Right lobe of liver (tissue), 6 donors: ENCODE data around the gene MYBPC3. TPM values are rescaled to one million over a fixed set of nuclear protein-coding genes. Genes with fewer than 3 reads are reported as not detected.
A peak's percentile ranks its signal among the peaks of the same experiment; 100 is the strongest.

Experiments used
- ATAC-seq, 4 donors: fragments of 200-7000 bp; cut with Tn5 transposase; one replicate each; pipeline ENCODE4 v1.9.1; 2020; ENCODE audit warnings: mild to moderate bottlenecking in 4 of 4, moderate library complexity in 4 of 4
- DNase-seq, 3 donors: peaks; one replicate each; pipeline ENCODE4 v3.0.0-alpha.2; 2020
- H3K27ac ChIP-seq, 3 donors: fragments of 200-600 bp; one replicate each; pipeline ENCODE4 v1.8.0; 2022
- H3K27me3 ChIP-seq, 2 donors: fragments of 200-600 bp; one replicate each; pipeline ENCODE4 v1.8.0; 2022
- H3K36me3 ChIP-seq, 4 donors: fragments of 200-600 bp; sonication (generic) in 1 of 4; one replicate each; pipeline versions ENCODE4 v1.5.1 to v1.8.0; 2017 to 2022; ENCODE audit warnings: control low read depth in 1 of 4
- H3K4me1 ChIP-seq, 4 donors: fragments of 200-600 bp; sonication (generic) in 1 of 4; one replicate each; pipeline versions ENCODE4 v1.5.1 to v1.8.0; 2017 to 2022; ENCODE audit warnings: control low read depth in 1 of 4
- H3K4me3 ChIP-seq, 3 donors: fragments of 200-600 bp; one replicate each; pipeline ENCODE4 v1.8.0; 2022
- H3K9me3 ChIP-seq, 4 donors: fragments of 200-600 bp; sonication (generic) in 1 of 4; one replicate each; pipeline versions ENCODE4 v1.5.1 to v1.8.0; 2017 to 2022; ENCODE audit warnings: control low read depth in 1 of 4
- POLR2A ChIP-seq: fragments of 450-650 bp; IDR thresholded peaks from one replicate; pipeline ENCODE4 v1.6.1; 2017; ENCODE audit warnings: antibody characterized with exemption, mild to moderate bottlenecking
- WGBS: methylation state at CpG from one replicate; pipeline ENCODE4 v1.1.6; 2018; ENCODE audit warnings: low coverage, low lambda C conversion rate; ENCODE audit not compliant: insufficient coverage; ENCODE audit errors: missing lambda C conversion rate; 5-methylcytosine and 5-hydroxymethylcytosine counted together
- intact Hi-C, 2 donors: fragments of 100-400 bp; cut with DNase I; formaldehyde crosslinking; loops; one replicate each; pipeline versions ENCODE4 v1.11.2 to v1.14.1; 2022
- total RNA-seq, 6 experiments: library from RNA; depleted of rRNA in 2 of 6; stranded (reverse); fragments of >200 nt in 2 of 6; fragmentation: NEBNext Ultra II Directional in 3 of 6; extraction: Animal tissue kit (Norgen Biotek cat#: 25700) in 3 of 6; gene quantifications; one replicate each; pipeline versions ENCODE4 v1.1.0 to v1.2.4, GENCODE V29; 2016 to 2023
- TF ChIP-seq, protein P1 (sequence below), 4 donors: fragments of 200-600 bp in 3 of 4; fragments of 450-650 bp in 1 of 4; IDR thresholded peaks; one replicate each; pipeline versions ENCODE4 v1.5.1 to v1.8.0; 2016 to 2022; ENCODE audit warnings: antibody characterized with exemption in 4 of 4, mild to moderate bottlenecking in 2 of 4
- donor health status: DM: no; HTN: yes; CAD: no.
- donor health status: DM: no; HTN: no; CAD: no.
- donor health status: DM: no; HTN: no; CAD: no.
- donor health status: DM: no; HTN: yes; CAD: no.
- donor health status: DM: no; HTN: yes; CAD: no.

The MYBPC3 gene
- total RNA-seq, 6 experiments from 2014 or later, result 0.04 to 0.24 (median 0.13) TPM; not detected in 1

DNA sequence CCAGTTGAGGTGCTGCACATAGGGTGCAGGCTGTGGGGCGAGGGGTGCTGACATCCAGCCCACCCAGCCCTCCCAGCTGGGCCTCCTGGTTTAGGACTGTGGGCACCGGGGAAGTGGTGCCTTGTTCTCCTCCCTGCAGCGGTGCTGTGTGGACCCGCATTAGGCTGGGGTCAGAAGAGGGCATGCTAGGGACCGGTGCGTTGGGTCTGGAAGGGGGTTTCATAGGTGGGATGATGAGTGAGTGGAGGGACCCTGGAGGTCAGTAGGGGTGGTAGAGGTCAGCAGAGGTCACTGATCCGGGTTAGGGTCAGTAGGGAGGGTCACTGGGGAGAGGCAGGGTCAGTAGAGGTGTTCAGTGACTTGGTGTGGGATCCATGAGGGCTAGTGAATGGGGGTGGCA lies 6.7 kb upstream of the MYBPC3 start:
- no peaks in the 10 kb centered on the region for H3K36me3 ChIP-seq
- ATAC-seq, result no peak
- intact Hi-C loops, result loop anchor here in 1 of 2 donors (10.0 kb wide), 1 partner anchor 94 kb away; no protein-coding TSS in a partner anchor
- 68% methylated on average over 6 of the region's 7 CpGs for WGBS
- no peaks in the 10 kb centered on the region for H3K27me3 ChIP-seq
- no peak overlapping the region for H3K27ac ChIP-seq
- H3K4me1 ChIP-seq, result no peaks in the 10 kb centered on the region
- no peak overlapping the region for H3K4me3 ChIP-seq
- H3K9me3 ChIP-seq, result no peaks in the 10 kb centered on the region
- DNase-seq, result peak in 1 of 3 donors; percentile 42
- TF ChIP-seq POLR2A, result no peak

- Histone ChIP-seq H3K4me3 (no peak overlapping the region), H3K36me3 (no peaks in the 10 kb centered on the region), H3K9me3 (no peaks in the 10 kb centered on the region), H3K27ac (no peak overlapping the region), H3K27me3 (no peaks in the 10 kb centered on the region), H3K4me1 (no peaks in the 10 kb centered on the region)
- intact Hi-C loops, result loop anchor here in 1 of 2 donors (10.0 kb wide), 1 partner anchor 94 kb away; no protein-coding TSS in a partner anchor
- DNase-seq (peak in 1 of 3 donors; percentile 45), ATAC-seq (no peak)
- TF ChIP-seq, protein P1, sequence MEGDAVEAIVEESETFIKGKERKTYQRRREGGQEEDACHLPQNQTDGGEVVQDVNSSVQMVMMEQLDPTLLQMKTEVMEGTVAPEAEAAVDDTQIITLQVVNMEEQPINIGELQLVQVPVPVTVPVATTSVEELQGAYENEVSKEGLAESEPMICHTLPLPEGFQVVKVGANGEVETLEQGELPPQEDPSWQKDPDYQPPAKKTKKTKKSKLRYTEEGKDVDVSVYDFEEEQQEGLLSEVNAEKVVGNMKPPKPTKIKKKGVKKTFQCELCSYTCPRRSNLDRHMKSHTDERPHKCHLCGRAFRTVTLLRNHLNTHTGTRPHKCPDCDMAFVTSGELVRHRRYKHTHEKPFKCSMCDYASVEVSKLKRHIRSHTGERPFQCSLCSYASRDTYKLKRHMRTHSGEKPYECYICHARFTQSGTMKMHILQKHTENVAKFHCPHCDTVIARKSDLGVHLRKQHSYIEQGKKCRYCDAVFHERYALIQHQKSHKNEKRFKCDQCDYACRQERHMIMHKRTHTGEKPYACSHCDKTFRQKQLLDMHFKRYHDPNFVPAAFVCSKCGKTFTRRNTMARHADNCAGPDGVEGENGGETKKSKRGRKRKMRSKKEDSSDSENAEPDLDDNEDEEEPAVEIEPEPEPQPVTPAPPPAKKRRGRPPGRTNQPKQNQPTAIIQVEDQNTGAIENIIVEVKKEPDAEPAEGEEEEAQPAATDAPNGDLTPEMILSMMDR (IDR thresholded peaks at IDR 0.05), result no peak
- TF ChIP-seq POLR2A, result no peak
- 49% methylated on average over 2 of the region's 14 CpGs for WGBS
Measured at GRCh38 chr11:47358731-47359051, 6.2 kb upstream of the MYBPC3 start.

- intact Hi-C loops, result loop anchor here in 1 of 2 donors (10.0 kb wide), 1 partner anchor 93 kb away; no protein-coding TSS in a partner anchor
- no peak for ATAC-seq
Measured at GRCh38 chr11:47357985-47358730, 5.7 kb upstream of the MYBPC3 start.

GRCh38 chr11:47356998-47357329 lies 4.5 kb upstream of the MYBPC3 start:
- Histone ChIP-seq H3K36me3 (no peaks in the 10 kb centered on the region), H3K9me3 (no peaks in the 10 kb centered on the region), H3K4me1 (no peaks in the 10 kb centered on the region), H3K4me3 (no peak overlapping the region), H3K27ac (no peak overlapping the region), H3K27me3 (no peaks in the 10 kb centered on the region)
- 100% methylated on average over 1 of the region's 1 CpG for WGBS
- TF ChIP-seq, protein P1 (IDR thresholded peaks at IDR 0.05), result no peak
- no peak for TF ChIP-seq POLR2A
- ATAC-seq, result no peak
- intact Hi-C loops, result loop anchor here in 1 of 2 donors (10.0 kb wide), 1 partner anchor 92 kb away; no protein-coding TSS in a partner anchor
- DNase-seq, result peak in 1 of 3 donors; percentile 4

More at GRCh38 chr11:47357985-47358730, 5.7 kb upstream of the MYBPC3 start:
- Histone ChIP-seq H3K4me1 (no peaks in the 10 kb centered on the region), H3K27ac (no peak overlapping the region), H3K9me3 (no peaks in the 10 kb centered on the region), H3K27me3 (no peaks in the 10 kb centered on the region), H3K36me3 (no peaks in the 10 kb centered on the region), H3K4me3 (no peak overlapping the region)
- WGBS, result 100% methylated on average over 5 of the region's 6 CpGs
- TF ChIP-seq, protein P1 (IDR thresholded peaks at IDR 0.05), result no peak
- no peak for TF ChIP-seq POLR2A
- peak in 1 of 3 donors; percentile 10 for DNase-seq
